Endothelial cell of umbilical vein (primary cell): ENCODE results near the gene KCNN3. TPM values are rescaled to one million over a fixed set of nuclear protein-coding genes. Genes with fewer than 3 reads are reported as not detected.

Experiments
- BruUV-seq: library from RNA; stranded (reverse); fragments of 400-500 nt; replicated peaks from 2 replicates; lab custom pipeline; 2021; lab: Mats Ljungman, UMichigan
- CTCF ChIA-PET: fragments of 300-600, 350-600 bp; sonication (Branson Sonifier 250); formaldehyde crosslinking; loops from one replicate; lab custom pipeline; 2021; ENCODE audit warnings: antibody characterized with exemption, inconsistent platforms; lab: Charles Lee
- POLR2A ChIA-PET: fragments of 300-600, 350-600 bp; sonication (Branson Sonifier 250); formaldehyde crosslinking; loops from one replicate; lab custom pipeline; 2021; ENCODE audit warnings: antibody characterized with exemption, inconsistent platforms; lab: Charles Lee
- DNase-seq: peaks from one replicate; pipeline ENCODE4 v3.0.0-alpha.2; 2011; ENCODE audit warnings: low read depth, low spot score
- FAIRE-seq: peaks from 2 replicates; lab custom pipeline; 2011; peaks lifted over from hg19 to GRCh38; lab: Jason Lieb, UNC
- H2AFZ ChIP-seq: 2 replicates; pipeline ENCODE4 v1.6.0; 2012; ENCODE audit warnings: low read depth, low read length, control low read depth, inconsistent platforms
- H3K27ac ChIP-seq: 2 replicates; pipeline ENCODE4 v1.5.1; 2011; ENCODE audit warnings: low read depth, mild to moderate bottlenecking, control low read depth, low read length, moderate library complexity; ENCODE audit not compliant: insufficient read depth
- H3K27me3 ChIP-seq, 2 experiments: 2 replicates each; pipeline versions ENCODE4 v1.6.0 to v1.6.1; 2011; ENCODE audit warnings: low read length in 2 of 2, mixed read lengths in 1 of 2; ENCODE audit not compliant: control insufficient read depth in 2 of 2, insufficient read depth in 2 of 2
- H3K36me3 ChIP-seq, 2 experiments: 2 replicates in 1 of 2; 3 replicates in 1 of 2; pipeline ENCODE4 v1.5.1; 2011; ENCODE audit warnings: low read length in 2 of 2, mild to moderate bottlenecking in 1 of 2, moderate library complexity in 1 of 2; ENCODE audit not compliant: control insufficient read depth in 2 of 2, insufficient read depth in 2 of 2; ENCODE audit errors: extremely low read depth in 1 of 2
- H3K4me1 ChIP-seq: 3 replicates; pipeline ENCODE4 v1.5.1; 2011; ENCODE audit warnings: mild to moderate bottlenecking, low read length; ENCODE audit not compliant: control insufficient read depth, insufficient read depth; ENCODE audit errors: extremely low read depth
- H3K4me2 ChIP-seq: 2 replicates; pipeline ENCODE4 v1.6.1; 2011; ENCODE audit warnings: low read length, control low read depth, mixed read lengths; ENCODE audit not compliant: insufficient read depth
- H3K4me3 ChIP-seq, 3 experiments: fragments of 200-600 bp in 1 of 3; sonication (generic), shearing (Covaris generic) in 1 of 3; replicated peaks in 1 of 3; 2 replicates each; pipeline ENCODE4 v1.5.1; 2011 to 2016; ENCODE audit warnings: control low read depth in 3 of 3, low read length in 3 of 3, mild to moderate bottlenecking in 2 of 3, inconsistent platforms in 1 of 3, low read depth in 1 of 3, moderate library complexity in 1 of 3; ENCODE audit not compliant: insufficient read depth in 1 of 3
- H3K79me2 ChIP-seq: 2 replicates; pipeline ENCODE4 v1.6.0; 2012; ENCODE audit warnings: low read length, inconsistent platforms; ENCODE audit not compliant: control insufficient read depth, insufficient read depth
- H3K9ac ChIP-seq: replicated peaks from 2 replicates; pipeline ENCODE3; 2011; ENCODE audit warnings: low read length, control low read depth; ENCODE audit not compliant: insufficient read depth; ENCODE audit errors: extremely low read depth
- H3K9me1 ChIP-seq: replicated peaks from 3 replicates; pipeline ENCODE4 v1.6.0; 2011; ENCODE audit warnings: mild to moderate bottlenecking, low read length; ENCODE audit not compliant: control insufficient read depth, insufficient read depth; ENCODE audit errors: extremely low read depth
- H3K9me3 ChIP-seq: replicated peaks from 2 replicates; pipeline ENCODE4 v1.5.1; 2012; ENCODE audit warnings: low read length, inconsistent platforms; ENCODE audit not compliant: control insufficient read depth, insufficient read depth
- H4K20me1 ChIP-seq: replicated peaks from 2 replicates; pipeline ENCODE3; 2011; ENCODE audit warnings: mild to moderate bottlenecking, low read length; ENCODE audit not compliant: control insufficient read depth, insufficient read depth; ENCODE audit errors: extremely low read depth
- CTCF ChIP-seq, 2 donors: IDR thresholded peaks; 1 replicate in 1 of 2; 2 replicates in 1 of 2; pipeline ENCODE4 v1.5.1; 2011; ENCODE audit warnings: low read length in 2 of 2, mild to moderate bottlenecking in 2 of 2, moderate library complexity in 2 of 2, control low read depth in 1 of 2, inconsistent platforms in 1 of 2, low read depth in 1 of 2; ENCODE audit not compliant: insufficient read depth in 1 of 2; ENCODE audit errors: extremely low read depth in 1 of 2
- EZH2 ChIP-seq: IDR thresholded peaks from 2 replicates; pipeline ENCODE4 v1.6.1; 2012; ENCODE audit warnings: borderline replicate concordance, low read depth, mild to moderate bottlenecking, moderate library complexity, low read length, inconsistent platforms; ENCODE audit not compliant: severe bottlenecking
- FOS ChIP-seq: IDR thresholded peaks from 2 replicates; pipeline ENCODE4 v1.6.1; 2011; ENCODE audit warnings: mild to moderate bottlenecking, low read length, moderate library complexity, borderline replicate concordance; ENCODE audit not compliant: insufficient read depth
- GATA2 ChIP-seq: IDR thresholded peaks from 2 replicates; pipeline ENCODE4 v1.7.0; 2011; ENCODE audit warnings: low read depth, mild to moderate bottlenecking, moderate library complexity, mixed read lengths, low read length; ENCODE audit not compliant: insufficient read length, insufficient read depth
- JUN ChIP-seq: IDR thresholded peaks from 2 replicates; pipeline ENCODE4 v1.6.1; 2011; ENCODE audit warnings: borderline replicate concordance, low read depth; ENCODE audit not compliant: insufficient read length, insufficient read depth
- MYC ChIP-seq: IDR thresholded peaks from one replicate; pipeline ENCODE4 v1.6.1; 2011; ENCODE audit warnings: mild to moderate bottlenecking, low read depth, low read length
- POLR2A ChIP-seq: IDR thresholded peaks from 2 replicates; pipeline ENCODE4 v1.6.1; 2012; ENCODE audit warnings: low read depth, mild to moderate bottlenecking, control low read depth, low read length
- POLR2AphosphoS5 ChIP-seq: IDR thresholded peaks from 2 replicates; pipeline ENCODE4 v1.6.1; 2012; ENCODE audit warnings: low read depth, mild to moderate bottlenecking, control low read depth, low read length, moderate library complexity; ENCODE audit not compliant: insufficient read depth
- dilution Hi-C: fragments of 300-500 bp; cut with MboI; formaldehyde crosslinking; loops from one replicate; pipeline ENCODE4 v1.15.0; 2019; ENCODE audit warnings: low sequenced_read_pairs; ENCODE audit not compliant: extremely low pct_ligation_motif_present
- intact Hi-C: fragments of 100-400 bp; cut with micrococcal nuclease; formaldehyde crosslinking; loops from one replicate; pipeline ENCODE4 v1.10.0; 2022
- polyA plus RNA-seq, 4 experiments: library from polyadenylated mRNA; depleted of rRNA in 3 of 4; stranded (reverse) in 3 of 4; unstranded in 1 of 4; fragments of >200 nt; gene quantifications; 2 replicates each; pipeline versions ENCODE4 v1.2.1 to v1.2.3, GENCODE V29; 2011 to 2012; ENCODE audit warnings: missing spikeins in 1 of 4
- total RNA-seq: library from RNA; stranded (reverse); gene quantifications from 2 replicates; pipeline ENCODE4 v1.2.3, GENCODE V29; 2021
- TF ChIP-seq, protein P1 (sequence below): IDR thresholded peaks from 2 replicates; pipeline ENCODE4 v1.6.1; 2011; ENCODE audit not compliant: insufficient read depth, insufficient read length

KCNN3 gene
- total and polyA plus RNA-seq, 2 donors (not counting 3 experiments of a cell fraction or from before 2014, with no cell fraction given), result 0.91 to 1.1 TPM

DNA sequence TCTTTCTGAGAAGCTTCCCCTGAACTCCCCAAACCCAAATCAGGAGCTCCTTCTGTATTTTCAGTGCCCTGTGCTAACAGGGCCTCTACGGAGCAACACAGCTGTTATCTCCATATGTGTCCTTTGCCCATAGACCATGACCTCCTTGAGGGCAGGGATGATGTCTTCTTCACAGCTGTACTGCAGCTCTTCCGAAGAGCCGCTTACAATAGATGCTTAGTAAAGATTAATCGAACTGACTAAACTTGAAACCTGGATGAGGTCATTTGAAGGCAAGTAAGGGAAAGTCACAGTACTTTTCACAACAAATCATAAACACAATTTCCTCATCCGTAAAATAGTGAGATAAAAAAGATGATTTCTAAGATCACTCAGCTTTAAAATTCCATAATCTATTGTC, 4.4 kb upstream of the KCNN3 start:
- Histone ChIP-seq H3K9me3 (no peaks in the 10 kb centered on the region), H3K79me2 (no peaks in the 10 kb centered on the region), H3K9me1 (no peaks in the 10 kb centered on the region), H4K20me1 (no peaks in the 10 kb centered on the region), H2AFZ (no peak overlapping the region), H3K27me3 (peaks cover 0 to 3% of the 10 kb centered on the region in 2 experiments), H3K36me3 (no peaks in the 10 kb centered on the region), H3K9ac (no peak overlapping the region), H3K4me2 (no peak overlapping the region), H3K27ac (no peak overlapping the region), H3K4me3 (no peak overlapping the region), H3K4me1 (peaks cover 18% of the 10 kb centered on the region)
- no peak for DNase-seq
- BruUV-seq, result no TSS peak
- CTCF ChIA-PET, result interaction anchor here (1.0 kb wide), 1 partner anchor 205 kb away, joined by 5 read pairs; no protein-coding TSS in a partner anchor
- POLR2A ChIA-PET, result no interaction called here
- dilution Hi-C loops (no loop called here), intact Hi-C loops (no loop called here)
- FAIRE-seq, result peak; percentile 26
- TF ChIP-seq CTCF (IDR thresholded peaks at IDR 0.05; ENCODE audit: extremely low read depth in 1 of 2, insufficient read depth in 1 of 2, low read depth in 1 of 2, low read length in 2 of 2) (no peak), FOS (no peak), EZH2 (no peak), MYC (no peak), GATA2 (no peak), POLR2A (no peak), POLR2AphosphoS5 (no peak), JUN (no peak)
- TF ChIP-seq, protein P1, sequence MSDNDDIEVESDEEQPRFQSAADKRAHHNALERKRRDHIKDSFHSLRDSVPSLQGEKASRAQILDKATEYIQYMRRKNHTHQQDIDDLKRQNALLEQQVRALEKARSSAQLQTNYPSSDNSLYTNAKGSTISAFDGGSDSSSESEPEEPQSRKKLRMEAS, result no peak
